ENCODE data around the gene ZNF284.
"Not testable (repeated sequence)": the region's sequence is repeated elsewhere in the genome, so short reads cannot be mapped to it uniquely, and the experiment has no call there.

Gene ZNF284

DNA sequence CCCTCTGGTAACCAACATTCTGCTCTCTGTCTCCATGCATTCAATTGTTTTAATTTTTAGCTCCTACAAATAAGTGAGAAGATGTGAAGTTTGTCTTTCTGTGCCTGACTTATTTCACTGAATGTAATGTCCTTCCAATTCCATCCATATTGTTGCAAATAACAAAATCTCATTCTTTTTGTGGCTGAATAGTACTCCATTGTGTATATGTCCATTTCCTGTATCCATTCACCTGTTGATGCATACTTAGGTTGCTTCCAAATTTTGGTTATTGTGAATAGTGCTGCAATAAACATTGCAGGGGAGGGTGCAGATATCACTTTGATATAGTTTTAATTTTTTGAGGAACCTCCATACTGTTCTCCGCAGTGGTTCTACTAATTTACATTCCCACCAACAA lies 2.5 kb upstream of the ZNF284 start:
- ATAC-seq (replicated peaks) (no peak), DNase-seq (no peak)
- H3K27me3 Mint-ChIP-seq, result peaks cover 7 to 11% of the 10 kb centered on the region in 2 donors
- H3K36me3 Mint-ChIP-seq (ENCODE audit: insufficient read depth), result peaks cover 5% of the 10 kb centered on the region
- H3K4me3 Mint-ChIP-seq, result no peak overlapping the region
- H3K9me3 Mint-ChIP-seq, result peaks cover 8 to 32% of the 10 kb centered on the region in 2 donors
- peaks cover 19% of the 10 kb centered on the region in 2 donors for H3K4me1 Mint-ChIP-seq (ENCODE audit: low read depth in 2 of 2)
- H3K27ac Mint-ChIP-seq, result no peak overlapping the region

DNA sequence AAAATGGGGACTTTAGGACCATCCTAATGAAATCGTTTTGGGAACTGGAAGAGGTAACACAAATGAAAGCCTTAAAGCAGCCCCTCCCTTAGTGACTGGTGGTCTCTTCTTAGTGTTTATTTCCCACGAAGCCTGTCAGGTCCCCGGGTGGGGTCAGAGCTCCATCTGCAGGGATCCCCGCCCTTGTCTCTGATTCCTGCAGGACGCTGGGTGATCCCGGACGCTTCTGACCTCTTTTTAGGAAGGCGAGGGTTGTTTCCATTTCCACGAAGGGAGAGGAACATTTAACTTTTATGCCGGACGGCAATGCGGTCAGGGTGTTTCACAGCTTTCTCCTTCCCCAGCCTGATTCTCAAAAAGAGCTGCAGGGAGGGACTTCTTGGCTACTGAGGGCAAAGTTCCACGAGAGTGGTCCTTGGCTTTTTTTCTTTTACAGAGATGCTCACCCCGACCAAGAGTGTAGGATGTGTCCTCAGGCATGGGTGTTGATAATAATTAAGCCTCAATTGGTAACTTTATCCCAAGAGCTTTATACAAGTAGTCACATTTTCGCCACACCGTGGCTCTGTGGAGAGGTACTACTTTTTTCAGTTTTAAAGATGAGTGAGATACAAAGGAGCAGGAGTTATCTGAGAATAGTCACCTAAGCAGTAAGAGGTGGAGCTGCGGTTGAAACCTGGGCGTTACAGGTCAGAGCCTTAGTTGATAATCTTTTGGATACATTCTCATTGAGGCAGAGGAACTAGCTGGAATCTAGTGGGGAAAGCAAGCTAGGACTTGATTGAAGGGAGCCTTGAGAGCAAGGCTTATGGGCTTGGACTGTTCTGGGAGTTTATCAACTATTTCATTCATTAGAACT lies 813 bp downstream of the ZNF284 start:
- no peaks in the 10 kb centered on the region for H3K27me3 Mint-ChIP-seq
- peaks cover 19 to 22% of the 10 kb centered on the region in 2 donors for H3K4me1 Mint-ChIP-seq (ENCODE audit: low read depth in 2 of 2)
- peak overlapping the region; percentile 85 to 91 for H3K27ac Mint-ChIP-seq
- peaks cover 8% of the 10 kb centered on the region for H3K36me3 Mint-ChIP-seq (ENCODE audit: insufficient read depth)
- peak overlapping the region; percentile 90 to 91 for H3K4me3 Mint-ChIP-seq
- ATAC-seq (replicated peaks) (no peak), DNase-seq (no peak)
- H3K9me3 Mint-ChIP-seq, result peaks cover 0 to 21% of the 10 kb centered on the region in 2 donors

DNA sequence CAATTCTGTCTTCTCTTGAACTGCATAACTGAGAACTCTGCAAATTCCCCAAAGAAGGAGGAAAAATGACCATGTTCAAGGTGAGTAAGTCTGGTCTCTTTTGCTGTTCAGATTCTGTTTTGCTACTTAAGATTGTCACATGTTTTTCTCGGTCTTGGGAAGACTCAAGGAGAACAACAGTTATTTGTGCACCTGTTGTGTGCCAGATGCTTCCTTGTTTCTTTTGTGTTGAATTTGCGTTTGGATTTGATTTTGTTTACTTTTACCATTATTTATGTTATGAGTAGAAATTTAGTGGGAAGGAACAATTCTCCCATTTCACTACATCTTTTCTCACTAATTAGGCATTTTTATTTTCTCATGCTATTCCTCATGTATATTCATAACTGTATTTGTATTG lies 4.4 kb downstream of the ZNF284 start:
- no peak overlapping the region for H3K27ac Mint-ChIP-seq
- peaks cover 14% of the 10 kb centered on the region for H3K36me3 Mint-ChIP-seq (ENCODE audit: insufficient read depth)
- H3K4me1 Mint-ChIP-seq (ENCODE audit: low read depth in 2 of 2), result peaks cover 18 to 22% of the 10 kb centered on the region in 2 donors
- DNase-seq (no peak), ATAC-seq (replicated peaks) (no peak)
- H3K9me3 Mint-ChIP-seq, result peaks cover 0 to 5% of the 10 kb centered on the region in 2 donors
- no peaks in the 10 kb centered on the region for H3K27me3 Mint-ChIP-seq
- H3K4me3 Mint-ChIP-seq, result no peak overlapping the region

DNA sequence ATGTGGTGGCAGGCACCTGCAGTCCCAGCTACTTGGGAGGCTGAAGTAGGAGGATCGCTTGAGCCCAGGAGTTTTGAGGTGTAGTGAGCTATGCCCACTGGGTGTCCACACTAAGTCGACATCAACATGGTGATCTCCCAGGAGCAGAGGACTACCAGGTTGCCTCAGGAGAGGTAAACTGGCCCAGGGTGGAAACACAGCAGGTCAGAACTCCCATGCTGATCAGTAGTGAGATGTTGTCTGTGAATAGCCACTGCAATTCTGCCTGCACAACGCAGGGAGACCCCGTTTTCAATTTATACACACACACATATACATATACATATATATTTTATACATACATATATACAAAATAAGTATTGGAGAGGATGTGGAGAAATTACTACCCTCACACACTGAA lies 20.1 kb downstream of the ZNF284 start:
- Mint-ChIP-seq H3K36me3 (ENCODE audit: insufficient read depth) (peaks cover 14% of the 10 kb centered on the region), H3K9me3 (no peaks in the 10 kb centered on the region), H3K4me1 (ENCODE audit: low read depth in 2 of 2) (peaks cover 14 to 17% of the 10 kb centered on the region in 2 donors), H3K27me3 (no peaks in the 10 kb centered on the region), H3K27ac (no peak overlapping the region), H3K4me3 (no peak overlapping the region)
- DNase-seq (no peak), ATAC-seq (replicated peaks) (no peak)

DNA sequence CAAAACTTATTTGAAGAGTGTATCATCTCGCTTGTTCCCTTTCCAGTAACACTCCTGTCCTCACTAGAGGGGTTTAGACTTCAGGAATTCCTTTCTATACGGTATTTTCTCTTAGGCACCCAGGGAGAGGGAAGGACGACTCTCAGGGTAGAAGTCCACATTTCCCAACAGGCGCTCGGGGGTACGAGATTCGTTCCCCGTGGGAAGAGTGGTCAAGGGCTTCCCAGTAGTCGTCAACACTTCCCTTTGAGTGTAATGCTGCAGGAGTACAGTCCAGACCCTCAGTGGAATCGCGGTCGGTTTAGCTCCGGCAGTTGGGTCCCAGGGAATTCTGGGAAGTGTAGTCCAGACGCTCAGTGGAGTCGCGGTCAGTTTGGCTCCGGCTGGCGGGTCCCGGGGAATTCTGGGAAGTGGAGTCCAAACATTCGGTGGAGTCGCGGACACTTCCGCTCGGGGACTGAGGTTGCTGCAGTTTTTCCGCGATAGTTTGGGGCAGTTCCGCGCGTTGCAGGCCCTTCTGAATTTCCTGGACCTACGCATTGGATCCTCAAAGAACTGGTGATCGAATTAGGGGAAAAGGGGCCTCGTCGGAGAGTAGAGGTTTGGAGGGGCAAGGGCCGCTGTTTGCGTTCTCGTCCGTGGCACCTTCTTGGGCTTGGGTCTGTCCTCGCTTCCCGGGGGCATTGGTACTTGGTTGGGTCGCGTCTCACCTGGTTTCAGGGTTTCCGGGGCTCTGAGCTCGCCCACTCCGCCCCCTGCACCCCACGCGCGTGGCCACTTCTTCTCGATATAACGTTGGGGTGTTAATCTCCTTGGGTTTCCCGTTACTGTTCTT lies 22.2 kb downstream of the ZNF284 start, which contains the start of gene ZNF224:
TSS of gene ZNF224 (plus strand) at position 431 of the 835 bp plus-strand sequence. CDS start 3,513 bp downstream, outside the sequence.
- Mint-ChIP-seq H3K4me3 (peak within 1 kb of the TSS; percentile 99), H3K36me3 (ENCODE audit: insufficient read depth) (peaks cover 26% of the 10 kb centered on the region), H3K27ac (peak within 1 kb of the TSS; percentile 93 to 95), H3K27me3 (no peaks in the 10 kb centered on the region), H3K4me1 (ENCODE audit: low read depth in 2 of 2) (peaks cover 22 to 25% of the 10 kb centered on the region in 2 donors), H3K9me3 (peaks cover 0 to 2% of the 10 kb centered on the region in 2 donors)
- DNase-seq (peak; percentile 70 to 75 (median 72)), ATAC-seq (replicated peaks) (peak; percentile 85)

DNA sequence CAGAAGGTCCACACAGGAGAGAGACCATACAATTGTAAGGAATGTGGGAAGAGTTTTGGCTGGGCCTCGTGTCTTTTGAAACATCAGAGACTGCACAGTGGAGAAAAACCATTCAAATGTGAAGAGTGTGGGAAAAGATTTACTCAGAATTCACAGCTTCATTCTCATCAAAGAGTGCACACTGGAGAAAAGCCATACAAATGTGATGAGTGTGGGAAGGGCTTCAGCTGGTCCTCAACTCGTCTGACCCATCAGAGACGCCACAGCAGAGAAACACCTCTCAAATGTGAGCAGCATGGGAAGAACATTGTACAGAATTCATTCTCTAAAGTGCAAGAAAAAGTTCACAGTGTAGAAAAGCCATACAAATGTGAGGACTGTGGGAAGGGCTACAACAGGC lies 35.8 kb downstream of the ZNF284 start:
- H3K27ac Mint-ChIP-seq, result no peak overlapping the region
- peaks cover 2 to 8% of the 10 kb centered on the region in 2 donors for H3K4me1 Mint-ChIP-seq (ENCODE audit: low read depth in 2 of 2)
- H3K27me3 Mint-ChIP-seq, result no peaks in the 10 kb centered on the region
- ATAC-seq (replicated peaks) (no peak), DNase-seq (no peak)
- H3K9me3 Mint-ChIP-seq, result peaks cover 17 to 24% of the 10 kb centered on the region in 2 donors
- H3K36me3 Mint-ChIP-seq (ENCODE audit: insufficient read depth), result peaks cover 23% of the 10 kb centered on the region
- H3K4me3 Mint-ChIP-seq, result no peak overlapping the region

DNA sequence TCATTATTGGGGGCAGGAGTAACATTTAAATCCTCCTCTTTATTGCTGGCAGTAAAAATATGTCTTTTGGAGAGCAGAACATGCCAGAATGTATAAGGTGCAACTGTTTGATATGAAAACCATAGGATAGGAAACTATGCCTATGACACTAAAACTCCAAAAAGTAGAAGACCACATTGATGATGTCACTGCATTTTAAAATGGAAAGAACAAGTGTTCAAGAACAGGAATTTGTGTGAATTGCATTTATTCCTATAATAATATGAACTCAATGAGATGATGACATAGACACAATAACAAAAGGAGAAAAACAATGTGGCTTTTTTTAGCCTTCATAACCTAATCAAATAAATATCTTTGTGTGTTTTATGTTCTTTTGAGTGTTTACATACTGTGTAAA lies 37.5 kb downstream of the ZNF284 start:
- no peak overlapping the region for H3K27ac Mint-ChIP-seq
- H3K9me3 Mint-ChIP-seq, result peaks cover 16 to 23% of the 10 kb centered on the region in 2 donors
- ATAC-seq (replicated peaks) (no peak), DNase-seq (no peak)
- peaks cover 14% of the 10 kb centered on the region for H3K36me3 Mint-ChIP-seq (ENCODE audit: insufficient read depth)
- H3K27me3 Mint-ChIP-seq, result no peaks in the 10 kb centered on the region
- no peak overlapping the region for H3K4me3 Mint-ChIP-seq
- H3K4me1 Mint-ChIP-seq (ENCODE audit: low read depth in 2 of 2), result peaks cover 7 to 20% of the 10 kb centered on the region in 2 donors

DNA sequence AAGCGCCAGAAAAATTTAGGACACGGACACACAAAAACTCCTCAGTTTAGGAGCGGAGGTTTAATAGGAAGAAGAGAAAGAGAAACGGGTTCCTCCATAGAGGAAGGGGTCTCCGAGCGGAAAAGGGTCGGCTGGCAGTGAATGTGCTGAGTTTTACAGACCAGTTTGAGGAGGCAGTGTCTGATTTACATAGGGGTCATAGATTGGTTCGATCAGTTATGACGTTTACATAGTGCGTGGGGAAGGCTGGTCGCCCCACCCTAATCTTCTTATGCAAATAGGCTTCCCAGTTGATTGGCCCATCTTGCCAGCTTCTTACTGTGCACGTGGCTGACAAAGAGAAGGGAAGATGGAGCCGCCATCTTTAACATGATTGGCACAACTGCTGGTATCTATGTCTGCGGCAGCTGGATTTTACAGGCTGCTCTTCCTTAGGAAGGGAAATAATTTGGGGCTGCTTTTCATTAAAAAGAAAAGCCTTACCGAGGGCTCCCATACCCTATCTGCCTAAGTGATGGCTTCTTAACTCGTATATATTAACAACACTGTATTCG lies 40.0 kb downstream of the ZNF284 start:
- no peaks in the 10 kb centered on the region for H3K27me3 Mint-ChIP-seq
- peaks cover 10 to 17% of the 10 kb centered on the region in 2 donors for H3K9me3 Mint-ChIP-seq
- no peak for DNase-seq
- peaks cover 7 to 29% of the 10 kb centered on the region in 2 donors for H3K4me1 Mint-ChIP-seq (ENCODE audit: low read depth in 2 of 2)
- H3K36me3 Mint-ChIP-seq (ENCODE audit: insufficient read depth), result peaks cover 10% of the 10 kb centered on the region
- no peak overlapping the region for H3K27ac Mint-ChIP-seq
- peak overlapping the region; percentile 93 to 97 for H3K4me3 Mint-ChIP-seq
- no peak for ATAC-seq (replicated peaks)

DNA sequence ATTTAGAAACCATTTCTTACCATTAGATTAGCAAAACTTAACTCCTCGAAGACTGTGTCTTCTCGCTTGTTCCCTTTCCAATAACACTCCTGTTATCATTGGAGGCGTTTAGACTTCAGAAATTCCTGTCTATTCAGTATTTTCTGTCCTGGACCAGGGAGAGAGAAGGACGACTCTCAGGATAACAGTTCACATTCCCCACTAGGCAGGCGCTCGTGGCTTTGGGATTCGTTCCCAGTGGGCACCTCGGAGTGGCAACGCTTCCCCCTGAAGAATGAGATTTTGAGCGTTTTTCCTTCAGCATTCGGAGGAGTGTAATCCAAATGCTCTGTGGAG lies 40.8 kb downstream of the ZNF284 start:
- no peak for ATAC-seq (replicated peaks)
- Mint-ChIP-seq H3K27ac (peak overlapping the region; percentile 94), H3K9me3 (peaks cover 6 to 9% of the 10 kb centered on the region in 2 donors), H3K36me3 (ENCODE audit: insufficient read depth) (peaks cover 10% of the 10 kb centered on the region), H3K4me1 (ENCODE audit: low read depth in 2 of 2) (peaks cover 7 to 29% of the 10 kb centered on the region in 2 donors), H3K27me3 (no peaks in the 10 kb centered on the region), H3K4me3 (peak overlapping the region; percentile 93 to 97)
- no peak for DNase-seq

DNA sequence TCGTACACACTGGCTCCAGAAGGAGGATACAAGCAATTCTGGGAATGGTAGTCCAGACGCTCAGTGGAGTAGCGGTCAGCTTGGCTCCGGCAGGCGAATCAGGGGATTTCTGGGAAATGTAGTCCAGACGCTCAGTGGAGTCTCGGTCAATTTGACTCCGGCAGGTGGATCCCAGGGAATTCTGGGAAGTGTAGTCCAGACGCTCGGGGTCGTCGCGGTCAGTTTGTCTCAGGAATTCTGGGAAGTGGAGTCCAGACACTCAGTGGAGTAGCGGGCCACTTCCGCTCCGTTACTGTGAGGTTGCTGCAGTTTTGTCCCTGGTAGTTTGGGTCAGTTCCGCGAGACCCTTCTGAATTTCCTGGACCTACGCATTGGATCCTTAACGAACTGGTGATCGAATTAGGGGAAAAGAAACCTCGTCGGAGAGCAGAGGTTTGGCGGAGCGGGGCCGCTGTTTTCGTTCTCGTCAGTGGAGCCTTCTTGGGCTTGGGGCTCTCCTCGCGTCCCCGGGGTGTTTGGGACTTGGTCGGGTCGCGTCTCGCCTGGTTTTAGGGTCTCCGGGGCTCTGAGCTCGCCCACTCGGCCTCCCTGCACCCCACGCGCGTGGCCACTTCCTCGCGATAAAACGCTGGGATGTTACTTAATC lies 41.3 kb downstream of the ZNF284 start, which contains the start of gene ZNF225:
TSS of gene ZNF225 (plus strand) at position 262 of the 646 bp plus-strand sequence. CDS start 2,429 bp downstream, outside the sequence.
- Mint-ChIP-seq H3K4me1 (ENCODE audit: low read depth in 2 of 2) (peaks cover 7 to 29% of the 10 kb centered on the region in 2 donors), H3K9me3 (peaks cover 6 to 8% of the 10 kb centered on the region in 2 donors), H3K36me3 (ENCODE audit: insufficient read depth) (peaks cover 13% of the 10 kb centered on the region), H3K4me3 (peak within 1 kb of the TSS; percentile 93 to 97), H3K27me3 (no peaks in the 10 kb centered on the region), H3K27ac (peak within 1 kb of the TSS; percentile 94)
- ATAC-seq (replicated peaks), result peak; percentile 98
- peak; percentile 75 to 76 (median 76) for DNase-seq

DNA sequence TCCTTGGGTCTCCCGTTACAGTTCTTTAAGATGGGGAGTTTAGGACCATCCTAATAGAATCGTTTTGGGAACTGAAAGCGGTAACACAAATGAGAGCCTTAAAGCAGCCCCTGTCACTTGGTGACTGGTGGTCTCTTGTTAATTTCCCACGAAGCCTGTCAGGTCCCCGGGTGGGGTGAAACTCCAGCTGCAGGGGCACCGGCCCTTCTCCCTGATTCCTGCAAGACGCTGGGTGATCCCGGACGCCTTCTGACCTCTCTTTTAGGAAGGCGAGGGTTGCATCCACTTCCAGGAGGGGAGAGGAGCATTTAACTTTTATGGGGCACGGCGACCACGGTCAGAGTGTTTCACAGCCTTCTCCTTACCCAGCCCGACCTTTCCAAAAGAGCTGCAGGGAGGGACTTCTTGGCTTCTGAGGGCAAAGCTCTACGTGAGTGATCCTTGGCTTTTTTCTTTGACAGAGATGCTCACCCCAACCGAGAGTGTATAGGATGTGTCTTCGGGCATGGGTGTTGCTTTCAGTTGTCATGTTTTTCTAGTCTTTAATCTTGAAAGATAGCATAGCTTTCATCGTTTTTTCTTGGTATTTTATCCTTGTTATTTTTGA lies 41.9 kb downstream of the ZNF284 start:
- Mint-ChIP-seq H3K9me3 (peaks cover 6 to 8% of the 10 kb centered on the region in 2 donors), H3K4me1 (ENCODE audit: low read depth in 2 of 2) (peaks cover 7 to 29% of the 10 kb centered on the region in 2 donors), H3K27me3 (no peaks in the 10 kb centered on the region), H3K36me3 (ENCODE audit: insufficient read depth) (peaks cover 20% of the 10 kb centered on the region), H3K27ac (peak overlapping the region; percentile 94), H3K4me3 (peak overlapping the region; percentile 93 to 97)
- DNase-seq (peak in 1 of 3 experiments; percentile 2), ATAC-seq (replicated peaks) (no peak)

DNA sequence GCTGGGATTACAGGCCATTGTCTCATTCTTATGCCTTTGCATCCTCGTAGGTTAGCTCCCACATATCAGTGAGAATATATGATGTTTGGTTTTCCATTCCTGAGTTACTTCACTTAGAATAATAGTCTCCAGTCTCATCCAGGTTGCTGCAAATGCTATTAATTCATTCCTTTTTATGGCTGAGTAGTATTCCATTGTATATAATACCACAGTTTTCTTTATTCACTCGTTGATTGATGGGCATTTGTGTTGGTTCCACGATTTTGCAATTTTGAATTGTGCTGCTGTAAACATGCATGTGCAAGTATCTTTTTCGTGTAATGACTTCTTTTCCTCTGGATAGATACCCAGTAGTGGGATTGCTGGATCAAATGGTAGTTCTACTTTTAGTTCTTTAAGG lies 49.2 kb downstream of the ZNF284 start:
- peaks cover 15 to 43% of the 10 kb centered on the region in 2 donors for H3K9me3 Mint-ChIP-seq
- not testable (repeated sequence) for H3K27ac Mint-ChIP-seq; ATAC-seq (replicated peaks); DNase-seq; H3K4me3 Mint-ChIP-seq; H3K27me3 Mint-ChIP-seq
- peaks cover 58% of the 10 kb centered on the region for H3K36me3 Mint-ChIP-seq (ENCODE audit: insufficient read depth)
- peaks cover 5 to 21% of the 10 kb centered on the region in 2 donors for H3K4me1 Mint-ChIP-seq (ENCODE audit: low read depth in 2 of 2)

Measured in effector memory CD8-positive, alpha-beta T cell (primary cell).